ENCODE data around the gene PIP5K1B. TPM values are rescaled to one million over a fixed set of nuclear protein-coding genes. Genes with fewer than 3 reads are reported as not detected.

The PIP5K1B gene
- total and polyA plus RNA-seq, 12 donors = 2.1 to 24.0 (median 9.7) TPM

GRCh38 chr9:68964102-68964541 lies 259.1 kb downstream of the PIP5K1B start:
- intact Hi-C loops (cut with DNase I) = no loop called here
- no peak for TF ChIP-seq POLR2A (IDR thresholded peaks at IDR 0.05)
- no peak for TF ChIP-seq CTCF (IDR thresholded peaks at IDR 0.05)
- Histone ChIP-seq H3K36me3 (replicated peaks in 1 of 2) (no peaks in the 10 kb centered on the region), H3K9me3 (replicated peaks in 1 of 3) (no peaks in the 10 kb centered on the region), H3K27ac (no peak overlapping the region), H3K27me3 (no peaks in the 10 kb centered on the region), H3K4me1 (replicated peaks in 1 of 2) (peaks cover 0 to 6% of the 10 kb centered on the region in 2 donors), H3K4me3 (no peak overlapping the region)
- no peak for DNase-seq
- 72 to 81% (median 79%) methylated on average over 3 of the region's 3 CpGs for WGBS, 4 donors

- DNase-seq = no peak
- Histone ChIP-seq H3K36me3 (replicated peaks in 1 of 2) (no peaks in the 10 kb centered on the region), H3K27ac (no peak overlapping the region), H3K4me3 (no peak overlapping the region), H3K4me1 (replicated peaks in 1 of 2) (peaks cover 0 to 6% of the 10 kb centered on the region in 2 donors), H3K9me3 (replicated peaks in 1 of 3) (no peaks in the 10 kb centered on the region), H3K27me3 (no peaks in the 10 kb centered on the region)
- intact Hi-C loops (cut with DNase I) = no loop called here
- TF ChIP-seq CTCF (IDR thresholded peaks at IDR 0.05) (no peak), POLR2A (IDR thresholded peaks at IDR 0.05) (no peak)
- 81 to 90% (median 86%) methylated on average over 3 of the region's 3 CpGs for WGBS, 4 donors
Observed at GRCh38 chr9:68964765-68965164, 259.7 kb downstream of the PIP5K1B start.

- WGBS, 4 donors = 86 to 94% (median 90%) methylated on average over 1 of the region's 1 CpG
- H3K9me3 ChIP-seq (replicated peaks in 1 of 3) = no peaks in the 10 kb centered on the region
- peaks cover 0 to 6% of the 10 kb centered on the region in 2 donors for H3K4me1 ChIP-seq (replicated peaks in 1 of 2)
- intact Hi-C loops (cut with DNase I) = no loop called here
- H3K27ac ChIP-seq = no peak overlapping the region
- DNase-seq = no peak
- no peaks in the 10 kb centered on the region for H3K27me3 ChIP-seq
- TF ChIP-seq CTCF (IDR thresholded peaks at IDR 0.05) (no peak), POLR2A (IDR thresholded peaks at IDR 0.05) (no peak)
- H3K4me3 ChIP-seq = no peak overlapping the region
- no peaks in the 10 kb centered on the region for H3K36me3 ChIP-seq (replicated peaks in 1 of 2)
Observed at GRCh38 chr9:68966496-68966944, 261.5 kb downstream of the PIP5K1B start.

- Histone ChIP-seq H3K27ac (no peak overlapping the region), H3K4me3 (no peak overlapping the region), H3K36me3 (replicated peaks in 1 of 2) (no peaks in the 10 kb centered on the region), H3K27me3 (no peaks in the 10 kb centered on the region), H3K9me3 (replicated peaks in 1 of 3) (no peaks in the 10 kb centered on the region), H3K4me1 (replicated peaks in 1 of 2) (peaks cover 0 to 6% of the 10 kb centered on the region in 2 donors)
- TF ChIP-seq POLR2A (IDR thresholded peaks at IDR 0.05) = no peak
- no peak for TF ChIP-seq CTCF (IDR thresholded peaks at IDR 0.05)
- DNase-seq = no peak
- intact Hi-C loops (cut with DNase I) = no loop called here
- WGBS, 4 donors = 50 to 83% (median 74%) methylated on average over 1 of the region's 1 CpG
Observed at GRCh38 chr9:68967800-68968199, 262.8 kb downstream of the PIP5K1B start.
